ENCODE measurements around the gene ENPP3.

The ENPP3 gene

DNA sequence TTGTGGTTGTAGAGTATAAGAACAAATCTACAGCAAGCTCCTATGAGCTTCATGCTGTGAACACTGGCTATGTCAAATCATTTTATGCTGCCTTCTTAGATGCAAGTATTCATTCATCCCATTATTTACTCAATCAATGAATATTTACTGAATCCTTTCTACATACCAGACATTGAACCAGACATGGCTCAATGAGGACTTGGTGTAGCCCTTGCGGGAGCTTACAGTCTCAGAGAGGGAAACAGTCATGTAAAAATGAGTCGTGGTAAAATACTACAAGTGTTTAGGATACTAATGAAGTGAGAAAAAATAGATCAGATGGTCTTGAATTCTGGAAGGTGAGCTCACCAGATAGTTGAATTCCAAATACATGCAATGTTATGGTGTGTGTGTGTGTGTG is 125.9 kb downstream of the ENPP3 start:
- TF ChIP-seq POLR2AphosphoS5 (IDR thresholded peaks at IDR 0.05; ENCODE audit: low read depth, low read length) (no peak), FOXP2 (optimal IDR thresholded peaks at IDR 0.05; ENCODE audit: borderline replicate concordance, extremely low read depth, extremely low read length, insufficient read depth) (no peak), SIN3A (IDR thresholded peaks at IDR 0.05; ENCODE audit: borderline replicate concordance, insufficient read depth, low read length) (no peak), TAF1 (IDR thresholded peaks at IDR 0.05; ENCODE audit: borderline replicate concordance, insufficient read depth, low read length) (no peak)
- TF ChIP-seq, protein P1, sequence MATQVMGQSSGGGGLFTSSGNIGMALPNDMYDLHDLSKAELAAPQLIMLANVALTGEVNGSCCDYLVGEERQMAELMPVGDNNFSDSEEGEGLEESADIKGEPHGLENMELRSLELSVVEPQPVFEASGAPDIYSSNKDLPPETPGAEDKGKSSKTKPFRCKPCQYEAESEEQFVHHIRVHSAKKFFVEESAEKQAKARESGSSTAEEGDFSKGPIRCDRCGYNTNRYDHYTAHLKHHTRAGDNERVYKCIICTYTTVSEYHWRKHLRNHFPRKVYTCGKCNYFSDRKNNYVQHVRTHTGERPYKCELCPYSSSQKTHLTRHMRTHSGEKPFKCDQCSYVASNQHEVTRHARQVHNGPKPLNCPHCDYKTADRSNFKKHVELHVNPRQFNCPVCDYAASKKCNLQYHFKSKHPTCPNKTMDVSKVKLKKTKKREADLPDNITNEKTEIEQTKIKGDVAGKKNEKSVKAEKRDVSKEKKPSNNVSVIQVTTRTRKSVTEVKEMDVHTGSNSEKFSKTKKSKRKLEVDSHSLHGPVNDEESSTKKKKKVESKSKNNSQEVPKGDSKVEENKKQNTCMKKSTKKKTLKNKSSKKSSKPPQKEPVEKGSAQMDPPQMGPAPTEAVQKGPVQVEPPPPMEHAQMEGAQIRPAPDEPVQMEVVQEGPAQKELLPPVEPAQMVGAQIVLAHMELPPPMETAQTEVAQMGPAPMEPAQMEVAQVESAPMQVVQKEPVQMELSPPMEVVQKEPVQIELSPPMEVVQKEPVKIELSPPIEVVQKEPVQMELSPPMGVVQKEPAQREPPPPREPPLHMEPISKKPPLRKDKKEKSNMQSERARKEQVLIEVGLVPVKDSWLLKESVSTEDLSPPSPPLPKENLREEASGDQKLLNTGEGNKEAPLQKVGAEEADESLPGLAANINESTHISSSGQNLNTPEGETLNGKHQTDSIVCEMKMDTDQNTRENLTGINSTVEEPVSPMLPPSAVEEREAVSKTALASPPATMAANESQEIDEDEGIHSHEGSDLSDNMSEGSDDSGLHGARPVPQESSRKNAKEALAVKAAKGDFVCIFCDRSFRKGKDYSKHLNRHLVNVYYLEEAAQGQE (IDR thresholded peaks at IDR 0.05; ENCODE audit: insufficient read depth in 1 of 2, low read depth in 2 of 2, low read length in 2 of 2): no peak

DNA sequence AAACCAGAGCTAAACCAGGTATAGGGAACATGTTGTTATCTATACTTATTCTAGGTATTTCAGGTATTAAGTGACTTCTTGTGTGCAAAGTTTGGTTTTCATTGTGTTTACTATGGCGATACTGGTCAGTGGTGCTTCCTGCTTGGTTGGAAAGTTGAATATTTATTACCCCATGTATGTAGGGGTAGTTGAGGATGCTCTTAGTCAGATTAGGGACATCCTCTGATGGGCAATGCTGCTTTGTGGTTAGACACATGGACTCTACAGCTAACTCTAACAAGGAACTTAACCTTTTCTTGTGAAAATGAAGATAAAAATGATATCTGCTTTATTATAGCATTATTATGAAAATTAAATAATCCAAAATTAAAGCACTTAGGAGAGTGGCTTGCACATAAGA is 126.6 kb downstream of the ENPP3 start:
- TF ChIP-seq TAF1 (IDR thresholded peaks at IDR 0.05; ENCODE audit: borderline replicate concordance, insufficient read depth, low read length): no peak

DNA sequence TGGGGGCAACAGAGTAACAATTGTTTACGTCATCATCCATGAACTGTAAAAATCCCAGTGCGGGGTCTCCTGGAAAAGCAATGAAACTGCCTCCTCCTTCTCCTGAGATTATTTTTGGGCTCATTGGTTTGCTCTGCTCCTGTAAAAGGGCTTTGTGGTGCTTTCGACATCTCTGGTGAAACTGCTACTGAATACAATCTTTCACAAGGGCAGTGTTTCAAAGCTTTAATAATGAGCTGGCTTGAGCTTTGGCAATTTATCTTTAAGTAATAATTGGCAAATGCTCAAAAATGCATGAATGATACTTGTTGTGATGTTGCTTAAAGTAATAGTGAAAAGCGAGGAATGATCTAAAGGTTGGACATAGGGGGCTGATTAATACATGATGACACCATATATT is 127.2 kb downstream of the ENPP3 start:
- TF ChIP-seq POLR2AphosphoS5 (IDR thresholded peaks at IDR 0.05; ENCODE audit: low read depth, low read length) (no peak), TAF1 (IDR thresholded peaks at IDR 0.05; ENCODE audit: borderline replicate concordance, insufficient read depth, low read length) (no peak), SIN3A (IDR thresholded peaks at IDR 0.05; ENCODE audit: borderline replicate concordance, insufficient read depth, low read length) (no peak)
- TF ChIP-seq, protein P1 (IDR thresholded peaks at IDR 0.05; ENCODE audit: insufficient read depth in 1 of 2, low read depth in 2 of 2, low read length in 2 of 2): no peak

DNA sequence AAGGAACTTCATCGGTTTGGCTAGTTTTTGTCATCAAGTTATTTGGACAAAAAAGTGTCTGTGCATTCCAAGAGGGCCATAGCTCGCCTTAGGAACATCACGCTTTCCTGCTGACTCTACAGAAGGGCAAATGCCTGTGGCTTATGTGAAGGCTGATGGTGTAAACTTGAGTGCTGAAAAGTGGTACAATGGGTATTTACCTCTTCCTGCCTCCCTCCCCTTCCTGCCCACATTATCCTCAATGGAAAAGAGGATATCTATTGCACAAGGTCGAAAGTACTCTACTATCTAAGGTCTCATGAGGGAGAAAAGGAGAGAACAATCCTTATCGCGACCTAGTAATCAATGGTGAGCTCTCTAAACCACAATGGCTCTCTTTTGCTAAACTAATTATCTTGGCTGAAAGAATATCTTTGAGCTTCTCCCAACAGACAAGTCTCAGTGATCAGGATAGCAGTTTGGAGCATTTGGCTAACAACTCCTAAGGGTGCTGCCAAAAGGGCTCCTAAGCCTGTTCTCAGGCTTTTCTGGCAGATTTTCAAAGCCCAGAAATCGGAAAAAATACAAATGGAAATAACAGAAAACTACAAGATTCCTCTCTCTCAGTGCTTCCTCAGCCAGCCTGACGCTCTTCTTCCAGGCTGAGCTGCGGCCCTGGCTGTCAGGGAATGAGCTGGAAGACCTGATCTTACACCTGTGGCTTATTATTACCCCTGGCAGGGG is 128.1 kb downstream of the ENPP3 start:
- no peak for TF ChIP-seq FOXP2 (optimal IDR thresholded peaks at IDR 0.05; ENCODE audit: borderline replicate concordance, extremely low read depth, extremely low read length, insufficient read depth)
- no peak for TF ChIP-seq POLR2AphosphoS5 (IDR thresholded peaks at IDR 0.05; ENCODE audit: low read depth, low read length)
- no peak for TF ChIP-seq SIN3A (IDR thresholded peaks at IDR 0.05; ENCODE audit: borderline replicate concordance, insufficient read depth, low read length)
- no peak for TF ChIP-seq TAF1 (IDR thresholded peaks at IDR 0.05; ENCODE audit: borderline replicate concordance, insufficient read depth, low read length)
- TF ChIP-seq, protein P1 (IDR thresholded peaks at IDR 0.05; ENCODE audit: insufficient read depth in 1 of 2, low read depth in 2 of 2, low read length in 2 of 2): no peak

DNA sequence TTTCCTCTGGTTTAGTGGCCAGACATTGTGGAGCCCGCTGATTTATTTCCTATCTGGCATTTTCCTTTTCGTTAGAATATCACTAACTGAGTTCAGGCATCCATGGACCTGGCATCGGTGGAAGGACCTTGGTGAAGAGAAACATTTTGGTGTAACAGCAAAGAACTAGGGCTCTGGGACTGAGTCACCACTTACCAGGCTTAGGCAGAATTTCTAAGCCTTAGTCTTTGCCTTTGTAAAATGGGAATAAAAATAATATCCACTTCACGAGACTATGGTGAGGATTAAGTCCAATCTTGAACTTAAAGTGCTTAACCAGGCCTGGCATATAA is 128.7 kb downstream of the ENPP3 start:
- no peak for TF ChIP-seq TAF1 (IDR thresholded peaks at IDR 0.05; ENCODE audit: borderline replicate concordance, insufficient read depth, low read length)
- TF ChIP-seq FOXP2 (optimal IDR thresholded peaks at IDR 0.05; ENCODE audit: borderline replicate concordance, extremely low read depth, extremely low read length, insufficient read depth): no peak
- TF ChIP-seq, protein P1 (IDR thresholded peaks at IDR 0.05; ENCODE audit: insufficient read depth in 1 of 2, low read depth in 2 of 2, low read length in 2 of 2): no peak
- no peak for TF ChIP-seq POLR2AphosphoS5 (IDR thresholded peaks at IDR 0.05; ENCODE audit: low read depth, low read length)
- TF ChIP-seq SIN3A (IDR thresholded peaks at IDR 0.05; ENCODE audit: borderline replicate concordance, insufficient read depth, low read length): no peak
